Panc1 (cell line): ENCODE data around the gene GNG7.

Experiments used
- CTCF ChIP-seq: fragments of 450-650 bp; IDR thresholded peaks from 2 replicates; pipeline ENCODE4 v1.5.1; 2017; ENCODE audit warnings: mild to moderate bottlenecking
- POLR2AphosphoS5 ChIP-seq: IDR thresholded peaks from 2 replicates; pipeline ENCODE4 v1.6.1; 2012; ENCODE audit warnings: mild to moderate bottlenecking, low read depth, low read length, moderate library complexity

DNA sequence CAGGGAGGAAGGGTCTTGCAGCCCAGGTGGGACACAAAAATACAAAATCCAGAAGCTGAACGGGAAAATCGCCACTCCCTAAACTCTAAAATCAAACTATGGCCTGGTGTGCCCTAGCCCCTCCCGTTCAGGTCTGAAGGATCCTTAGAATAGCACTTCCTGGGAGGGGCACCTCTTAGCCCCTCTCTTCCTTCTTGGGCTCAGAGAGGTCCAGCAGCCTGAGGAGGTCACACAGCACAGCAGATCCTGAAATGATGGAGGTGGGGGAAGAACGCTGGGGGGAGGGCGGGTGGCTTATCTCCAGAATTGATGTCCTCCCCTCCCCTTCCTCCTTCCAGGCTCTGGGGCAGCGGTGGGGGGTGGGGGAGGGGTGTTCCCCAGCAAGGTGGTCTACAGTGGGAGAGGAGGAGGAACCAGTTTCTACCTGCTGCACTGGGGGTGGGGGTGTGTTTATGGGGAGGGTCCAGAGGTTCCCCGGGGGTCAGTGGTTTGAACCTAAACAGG lies 16.8 kb upstream of the GNG7 start:
- TF ChIP-seq CTCF (no peak), POLR2AphosphoS5 (no peak)
